ENCODE results near the gene TEDC1. TPM values are rescaled to one million over a fixed set of nuclear protein-coding genes. Genes with fewer than 3 reads are reported as not detected.

Gene TEDC1
- total RNA-seq, 1 experiment from 2014 or later, result 17.9 TPM

- TF ChIP-seq ARID4B (CRISPR knock-in tag; IDR thresholded peaks at IDR 0.05; ENCODE audit: borderline replicate concordance) (no peak), FOXJ3 (CRISPR knock-in tag; IDR thresholded peaks at IDR 0.05; ENCODE audit: borderline replicate concordance) (no peak), GRHL2 (CRISPR knock-in tag; IDR thresholded peaks at IDR 0.05; ENCODE audit: insufficient replicate concordance, severe bottlenecking) (no peak), ATF1 (CRISPR knock-in tag; IDR thresholded peaks at IDR 0.05) (no peak), ZNF532 (CRISPR knock-in tag; IDR thresholded peaks at IDR 0.05; ENCODE audit: borderline replicate concordance) (no peak), USF2 (CRISPR knock-in tag; IDR thresholded peaks at IDR 0.05) (no peak), IRF2 (CRISPR knock-in tag; IDR thresholded peaks at IDR 0.05; ENCODE audit: borderline replicate concordance, low read depth) (no peak), ZNF121 (CRISPR knock-in tag; IDR thresholded peaks at IDR 0.05) (no peak), ZNF232 (CRISPR knock-in tag; IDR thresholded peaks at IDR 0.05) (no peak), ESRRA (CRISPR knock-in tag; IDR thresholded peaks at IDR 0.05; ENCODE audit: borderline replicate concordance) (no peak), ZBTB21 (CRISPR knock-in tag; IDR thresholded peaks at IDR 0.05; ENCODE audit: borderline replicate concordance) (no peak), ZNF671 (CRISPR knock-in tag; IDR thresholded peaks at IDR 0.05) (no peak), TEAD4 (CRISPR knock-in tag; IDR thresholded peaks at IDR 0.05) (no peak), AFF4 (CRISPR knock-in tag; IDR thresholded peaks at IDR 0.05; ENCODE audit: borderline replicate concordance) (no peak), RELA (CRISPR knock-in tag; IDR thresholded peaks at IDR 0.05; ENCODE audit: borderline replicate concordance) (no peak)
These were observed 11.6 kb downstream of the TEDC1 start (continued) for GRCh38 chr14:105502446-105503295.
